Measurements from ENCODE around the gene RNF32.
"Not testable (repeated sequence)": the region's sequence is repeated elsewhere in the genome, so short reads cannot be mapped to it uniquely, and the experiment has no call there.

DNA sequence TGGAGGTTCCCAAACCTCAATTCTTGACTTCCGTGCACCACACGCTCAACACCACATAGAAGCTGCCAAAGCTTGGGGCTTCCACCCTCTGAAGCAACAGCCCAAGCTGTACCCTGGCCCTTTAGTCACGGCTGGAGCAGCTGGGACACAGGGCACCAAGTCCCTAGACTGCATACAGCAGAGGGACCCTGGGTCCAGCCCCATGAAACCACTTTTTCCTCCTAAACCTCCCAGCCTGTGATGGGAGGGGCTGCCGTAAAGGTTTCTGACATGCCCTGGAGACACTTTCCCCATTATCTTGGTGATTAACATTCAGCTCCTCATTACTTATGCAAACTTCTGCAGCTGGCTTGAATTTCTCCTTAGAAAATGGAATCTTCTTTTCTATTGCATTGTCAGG is 57.9 kb downstream of the RNF32 start:
- TF ChIP-seq POLR2A, CTCF, EP300 (IDR thresholded peaks at IDR 0.05): not testable (repeated sequence)

Data from tibial nerve (tissue), 4 donors.